ENCODE data around the gene BACE1.
"Not testable (repeated sequence)": the region's sequence is repeated elsewhere in the genome, so short reads cannot be mapped to it uniquely, and the experiment has no call there.

BACE1 gene

DNA sequence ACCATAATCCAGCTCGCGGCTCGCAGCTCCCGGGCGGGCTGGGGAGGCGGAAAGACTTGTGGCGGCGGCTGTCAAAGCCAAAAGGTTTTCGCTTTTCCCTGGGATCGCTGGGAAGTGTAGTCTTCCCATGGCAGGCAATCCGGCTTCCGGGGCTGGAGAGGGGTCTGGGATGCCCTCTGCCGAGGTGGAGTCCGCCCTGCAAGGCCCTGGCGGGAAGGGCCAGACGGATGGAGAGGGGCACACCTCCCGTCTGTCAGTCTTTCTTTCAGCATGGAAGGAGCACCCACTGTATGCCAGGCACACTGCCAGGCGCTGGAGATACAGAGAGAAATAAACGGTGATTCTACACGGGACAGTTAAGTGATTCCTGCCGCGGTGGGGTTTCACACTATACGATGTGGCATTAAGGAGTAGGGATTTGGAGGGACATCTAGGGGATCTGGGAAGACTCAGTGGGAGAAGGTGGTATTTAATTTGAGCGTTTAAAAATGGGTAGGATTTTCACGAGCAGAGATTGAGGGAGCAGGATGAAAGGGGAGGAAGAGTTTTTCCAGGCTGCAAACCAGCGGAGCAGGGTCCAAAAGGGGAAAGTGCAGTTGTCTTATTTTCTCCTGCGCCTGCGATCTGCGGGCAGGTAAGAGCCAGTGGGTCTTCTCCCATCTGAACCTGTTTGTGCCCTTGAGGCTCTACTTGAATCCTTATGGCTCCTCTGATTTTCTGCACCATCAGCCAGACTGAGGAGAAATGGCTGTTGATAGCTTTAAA lies at the start of gene BACE1:
TSS of gene BACE1 (minus strand) at position 60 of the 765 bp plus-strand sequence. CDS start 461 bp downstream, outside the sequence.
- DNase-seq (ENCODE audit: low read depth in 2 of 2) = no peak

DNA sequence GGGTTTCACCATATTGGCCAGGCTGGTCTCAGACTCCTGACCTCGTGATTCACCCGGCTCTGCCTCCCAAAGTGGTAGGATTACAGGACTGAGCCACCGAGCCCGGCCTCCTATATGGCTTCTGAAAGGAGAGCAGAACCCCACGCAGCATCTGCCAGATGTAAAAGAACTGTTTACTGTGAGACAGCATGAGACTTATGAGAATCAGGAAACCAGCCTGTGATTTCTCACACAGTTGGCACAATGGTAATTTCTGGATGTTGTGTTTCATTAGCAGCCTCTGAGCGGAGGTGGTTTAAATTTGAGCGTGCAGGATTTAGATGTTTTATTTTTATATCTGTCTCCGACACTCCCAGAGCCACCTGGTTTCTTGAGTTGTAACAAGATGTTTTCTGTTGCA lies 45.4 kb upstream of the BACE1 start:
- no peak for DNase-seq (ENCODE audit: low read depth in 2 of 2)

DNA sequence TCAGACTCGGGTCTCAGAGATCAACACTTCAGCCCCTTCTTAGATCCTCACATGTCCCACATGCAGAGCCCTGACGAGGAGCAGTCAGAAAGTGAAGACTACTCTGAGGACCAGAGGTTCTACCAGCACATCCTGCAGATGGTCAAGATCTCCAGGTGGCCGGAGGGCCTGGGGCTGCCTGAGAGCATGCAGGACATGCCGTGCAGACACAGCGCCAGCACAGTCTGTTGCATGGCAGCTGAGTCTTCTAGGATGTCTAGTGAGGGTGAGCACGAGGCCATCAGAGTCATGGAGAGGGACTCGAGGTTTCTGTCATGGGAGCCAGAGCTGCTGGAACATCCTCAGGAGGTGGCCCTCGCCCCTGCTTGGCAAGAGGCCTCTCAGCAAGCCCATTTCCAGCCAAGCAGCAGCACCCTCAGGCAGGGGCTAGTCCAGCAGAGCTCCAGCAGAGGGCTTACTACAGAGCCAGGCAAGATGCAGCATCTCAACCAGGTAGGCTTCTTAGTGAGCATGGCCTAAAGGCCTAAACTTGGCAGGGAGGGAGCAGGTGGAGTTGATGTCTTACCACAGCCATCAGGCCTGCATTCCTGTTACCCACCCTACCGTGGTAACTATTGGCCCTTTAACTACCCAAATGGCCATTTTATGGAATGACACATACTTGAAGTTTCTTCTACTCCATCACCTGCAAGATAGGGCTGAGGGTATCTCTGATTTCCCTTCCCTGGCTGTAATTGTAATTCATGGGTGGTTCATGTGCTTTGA lies 40.3 kb upstream of the BACE1 start:
- no peak for DNase-seq (ENCODE audit: low read depth in 2 of 2)

DNA sequence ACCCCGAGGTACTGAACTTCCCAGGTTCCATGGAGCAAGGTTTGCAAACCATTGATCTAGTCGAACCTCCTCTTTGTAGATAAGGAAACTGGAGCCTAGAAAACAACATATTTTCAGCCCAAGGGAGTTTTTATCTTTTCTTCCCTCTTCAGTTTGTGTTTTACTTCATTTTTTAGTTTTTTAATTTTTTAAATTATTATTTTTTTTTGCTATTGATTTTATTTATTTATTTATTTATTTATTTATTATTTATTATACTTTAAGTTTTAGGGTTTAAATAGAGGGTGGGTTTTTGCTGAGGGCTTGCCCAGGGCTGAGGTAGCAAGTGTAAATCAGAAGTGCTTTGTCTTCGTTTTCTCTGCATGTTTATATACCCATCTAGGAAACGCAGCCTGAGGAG lies 38.5 kb upstream of the BACE1 start:
- DNase-seq (ENCODE audit: low read depth in 2 of 2) = no peak

DNA sequence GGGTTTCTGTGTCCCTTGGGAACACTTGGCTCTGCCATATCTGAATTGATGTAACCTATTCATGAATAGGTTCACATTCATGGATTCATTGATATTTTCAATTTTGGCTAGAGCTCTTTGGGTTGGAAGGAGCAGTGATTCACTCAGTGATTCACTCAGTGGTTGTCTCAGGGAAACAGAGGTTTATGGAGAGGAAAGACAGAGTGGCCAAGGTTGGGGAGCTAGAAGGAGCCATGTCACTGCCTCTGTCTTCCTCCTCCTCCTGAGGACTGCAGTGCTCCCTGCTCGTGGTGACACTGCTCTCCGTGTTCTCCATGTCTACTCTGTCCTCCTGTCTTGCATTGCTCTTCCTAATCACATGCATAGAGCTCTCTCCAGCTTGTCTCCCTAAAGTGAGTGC lies 29.0 kb upstream of the BACE1 start:
- DNase-seq (ENCODE audit: low read depth in 2 of 2) = no peak

DNA sequence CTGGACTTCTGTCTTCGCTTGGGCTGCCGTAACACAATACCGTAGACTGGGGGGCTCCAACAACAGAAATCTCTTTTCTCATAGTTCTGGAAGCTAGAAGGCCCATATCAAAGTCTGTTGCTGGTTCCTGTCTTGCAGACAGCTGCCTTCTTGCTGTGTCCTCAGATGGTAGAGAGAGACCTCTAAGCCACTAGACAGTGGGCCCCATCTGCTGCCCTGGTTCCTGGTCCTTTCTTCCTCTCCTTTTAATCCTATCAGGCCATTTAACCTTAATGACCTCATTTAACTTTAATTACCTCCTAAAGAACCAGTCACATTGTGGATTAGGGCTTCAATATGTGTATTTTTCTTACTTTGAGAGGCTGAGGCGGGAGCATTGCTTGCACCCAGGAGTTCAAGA lies 21.0 kb upstream of the BACE1 start:
- DNase-seq (ENCODE audit: low read depth in 2 of 2) = no peak

DNA sequence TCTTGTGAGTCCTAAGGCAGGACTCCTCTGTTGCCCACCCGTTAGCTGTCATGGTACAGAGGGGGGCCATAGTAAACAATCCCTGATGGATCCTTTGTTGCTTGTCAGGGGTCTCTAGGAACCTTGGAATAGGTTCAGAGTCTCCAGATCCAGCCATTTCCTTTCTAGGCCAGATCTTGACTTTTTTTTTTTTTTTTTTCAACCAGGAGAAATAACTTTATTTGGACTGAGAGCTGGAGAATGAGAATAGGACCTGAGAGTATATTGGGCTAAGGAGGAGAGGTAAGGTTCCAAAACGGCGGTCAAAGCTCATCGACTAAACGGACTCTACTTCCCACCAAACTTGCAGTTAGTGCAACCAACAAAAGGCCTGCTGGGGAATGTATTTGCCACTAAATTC lies 19.3 kb upstream of the BACE1 start:
- no peak for DNase-seq (ENCODE audit: low read depth in 2 of 2)

DNA sequence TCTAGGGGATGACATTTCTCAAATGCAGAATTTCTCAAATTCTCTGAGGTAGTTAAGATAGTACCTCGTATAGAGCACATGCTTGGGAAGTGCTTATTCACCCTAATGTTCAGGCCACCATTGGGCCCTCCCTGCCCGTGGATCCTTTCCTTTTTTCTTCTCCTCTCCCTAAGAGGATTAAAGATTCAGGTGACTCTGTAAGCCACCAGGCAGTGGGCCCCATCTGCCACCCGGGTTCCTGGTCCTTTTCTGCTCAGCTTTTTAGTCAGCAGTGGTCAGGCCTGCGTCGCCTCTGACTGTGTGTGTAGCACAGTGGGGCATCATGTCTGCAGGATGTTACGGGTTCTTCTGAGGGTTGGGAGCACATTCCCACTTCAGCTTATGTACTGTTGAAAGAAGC lies 18.8 kb upstream of the BACE1 start:
- no peak for DNase-seq (ENCODE audit: low read depth in 2 of 2)

DNA sequence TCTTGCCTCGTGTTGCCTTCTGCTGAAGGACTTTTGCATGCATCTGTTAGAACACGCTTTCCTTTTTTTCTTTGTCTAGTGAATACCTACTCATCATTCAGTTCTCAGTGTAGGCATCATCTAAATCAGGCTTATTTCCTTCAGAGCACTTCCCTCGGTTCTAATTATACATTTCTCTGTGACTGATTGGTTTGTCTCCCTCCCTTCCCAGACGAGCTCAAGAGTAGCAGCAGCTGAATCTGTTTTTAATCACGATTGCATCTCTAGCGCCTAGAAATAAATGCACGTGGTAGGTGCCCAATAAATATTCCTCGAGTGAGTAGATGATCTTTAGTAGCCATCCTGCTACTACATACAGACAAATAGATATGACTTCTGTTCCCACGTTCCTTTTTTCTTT lies 17.9 kb upstream of the BACE1 start:
- DNase-seq (ENCODE audit: low read depth in 2 of 2) = no peak

DNA sequence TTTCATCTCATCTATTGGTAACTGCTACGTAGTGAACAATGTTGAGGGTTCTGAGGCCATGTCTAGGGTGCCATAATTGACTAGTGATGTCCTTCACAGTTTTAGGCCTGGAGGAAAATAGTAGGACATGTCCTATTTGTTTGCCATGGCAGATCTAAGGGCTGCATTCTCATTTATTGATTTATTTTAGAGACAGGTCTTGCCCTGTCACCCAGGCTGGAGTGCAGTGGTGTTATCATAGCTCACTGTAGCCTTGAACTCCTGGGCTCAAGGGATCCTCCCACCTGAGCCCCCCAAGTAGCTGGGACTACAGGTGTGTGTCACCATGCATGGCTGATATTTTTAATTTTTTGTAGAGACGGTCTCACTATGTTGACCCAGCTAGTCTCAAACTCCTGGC lies 16.8 kb upstream of the BACE1 start:
- no peak for DNase-seq (ENCODE audit: low read depth in 2 of 2)

DNA sequence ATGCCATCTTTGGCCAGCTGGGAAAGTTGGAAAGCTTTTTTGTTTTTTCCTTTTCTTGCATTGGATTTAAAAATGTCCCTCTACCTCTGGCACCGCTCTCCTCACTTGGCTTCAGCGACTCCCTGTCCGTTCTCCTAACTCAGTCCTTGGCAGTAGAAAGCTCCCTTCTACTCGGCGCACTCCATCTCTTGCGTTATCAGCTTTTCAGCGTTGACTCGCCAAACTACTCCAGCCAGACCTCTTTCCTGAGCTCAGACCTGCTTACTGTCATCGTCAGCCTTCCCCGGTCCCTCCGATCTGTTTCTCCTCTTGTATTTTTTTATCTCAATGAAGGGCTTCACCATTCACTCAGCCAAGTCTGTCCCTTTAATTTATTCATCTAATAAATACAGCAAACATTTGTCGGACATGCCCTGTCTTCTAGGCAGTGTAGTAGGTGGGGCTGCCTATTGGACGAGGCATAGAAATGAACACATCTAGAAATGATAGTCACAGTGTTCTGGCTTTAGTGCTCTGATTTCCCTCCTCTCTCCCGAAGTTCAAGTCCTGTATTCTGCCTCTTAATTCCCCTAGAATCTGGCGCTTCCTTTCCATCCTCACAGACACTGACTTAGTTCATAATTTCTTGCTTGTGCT lies 12.4 kb upstream of the BACE1 start:
- no peak for DNase-seq (ENCODE audit: low read depth in 2 of 2)

DNA sequence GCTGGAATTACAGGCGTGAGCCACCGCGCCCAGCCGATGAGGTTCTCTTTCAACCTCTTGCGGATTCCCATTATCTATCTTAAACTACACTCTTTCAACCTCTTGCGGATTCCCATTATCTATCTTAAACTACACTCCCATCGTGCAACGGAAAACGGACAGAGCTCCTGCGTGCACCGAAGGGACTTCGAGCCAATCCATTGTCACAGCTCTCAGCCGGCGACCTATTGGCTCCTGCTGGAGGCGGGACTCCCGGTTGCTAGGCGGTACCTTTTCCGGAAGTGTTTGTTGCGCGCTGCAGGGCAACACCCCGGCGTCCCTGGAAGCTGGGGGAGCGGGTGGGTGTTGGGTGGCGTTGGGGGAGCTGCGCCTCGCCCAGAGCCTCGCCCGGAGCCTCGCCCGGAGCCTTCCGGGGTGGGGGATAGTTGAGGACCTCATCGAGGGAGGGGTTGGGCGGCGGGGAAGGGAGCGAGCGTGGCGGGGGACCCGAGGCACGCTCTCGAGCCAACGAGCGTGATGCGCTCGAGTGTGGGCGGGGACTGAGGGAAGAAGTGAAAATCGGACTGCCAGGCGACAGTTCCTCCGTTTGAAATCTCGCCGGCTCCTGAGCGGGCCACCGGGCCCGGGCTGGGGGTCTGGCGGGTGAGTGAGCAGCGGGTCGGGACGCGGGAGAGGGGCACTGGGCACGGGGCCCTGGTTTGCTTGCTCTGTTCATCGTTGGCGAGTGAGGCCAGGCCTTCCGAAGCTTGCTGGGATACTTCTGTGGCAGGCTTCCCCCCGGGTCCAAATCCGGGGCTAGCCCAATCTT lies 11.7 kb upstream of the BACE1 start, which contains the start of gene CEP164:
TSS of gene CEP164 (plus strand) at position 288 of the 808 bp plus-strand sequence. CDS start 10,733 bp downstream, outside the sequence.
- peak; percentile 86 to 87 for DNase-seq (ENCODE audit: low read depth in 2 of 2)

DNA sequence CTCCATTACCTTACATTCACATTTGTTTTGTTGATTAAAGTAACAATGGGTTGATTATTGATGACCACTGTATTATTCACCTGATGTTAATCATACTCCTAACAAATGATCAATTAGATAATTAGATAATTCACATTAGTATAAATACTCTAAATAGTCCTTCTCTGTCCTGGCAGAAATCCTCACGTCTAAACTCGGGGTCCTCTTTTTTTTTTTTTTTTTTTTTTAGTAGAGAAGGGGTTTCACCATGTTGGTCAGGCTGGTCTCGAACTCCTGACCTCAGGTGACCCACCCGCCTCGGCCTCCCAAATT lies 11.2 kb upstream of the BACE1 start:
- not testable (repeated sequence) for DNase-seq (ENCODE audit: low read depth in 2 of 2)

DNA sequence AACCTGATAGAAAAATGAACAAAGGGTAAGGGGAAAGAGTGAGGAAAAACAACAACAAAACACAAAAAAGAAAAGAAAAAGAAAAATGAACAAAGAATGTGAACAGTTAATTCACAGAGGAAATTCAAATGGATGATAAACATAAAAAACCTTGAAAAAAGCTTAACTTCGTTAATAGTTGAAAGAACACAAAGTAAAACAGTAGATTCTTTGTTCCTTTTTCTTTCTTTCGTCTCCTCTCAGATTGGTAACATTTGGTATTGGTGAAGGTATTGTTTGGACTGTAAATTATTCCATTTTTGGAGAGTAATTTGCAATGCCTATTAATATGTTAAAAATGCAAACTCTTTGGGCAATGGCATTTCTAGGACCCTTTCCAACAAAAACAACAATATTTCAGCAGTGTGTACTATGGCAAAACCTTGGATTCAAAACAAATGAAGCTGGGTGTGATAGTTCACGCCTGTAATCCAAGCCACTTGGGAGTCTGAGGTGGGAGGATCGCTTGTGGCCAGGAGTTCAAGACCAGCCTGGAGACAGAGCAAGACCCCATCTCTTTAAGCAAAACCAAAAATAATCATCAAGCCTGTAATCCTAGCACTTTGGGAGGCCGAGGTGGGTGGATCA lies 3.3 kb upstream of the BACE1 start:
- no peak for DNase-seq (ENCODE audit: low read depth in 2 of 2)

DNA sequence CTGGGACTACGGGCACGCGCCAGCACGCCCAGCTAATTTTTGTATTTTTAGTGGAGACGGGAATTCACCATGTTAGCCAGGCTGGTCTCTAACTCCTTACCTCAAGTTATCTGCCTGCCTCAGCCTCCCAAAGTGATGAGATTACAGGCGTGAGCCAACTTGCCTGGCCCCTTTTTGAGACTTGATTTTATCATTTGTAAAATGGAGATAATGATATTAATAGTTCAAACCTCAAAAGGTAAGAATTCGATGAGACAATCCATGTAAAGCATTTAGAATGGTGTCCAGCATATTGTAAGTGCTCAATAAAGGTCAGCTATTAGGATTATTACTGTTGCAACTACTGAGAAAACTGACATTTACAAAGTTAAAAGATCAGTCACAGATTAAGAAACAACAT lies 2.7 kb upstream of the BACE1 start:
- no peak for DNase-seq (ENCODE audit: low read depth in 2 of 2)

DNA sequence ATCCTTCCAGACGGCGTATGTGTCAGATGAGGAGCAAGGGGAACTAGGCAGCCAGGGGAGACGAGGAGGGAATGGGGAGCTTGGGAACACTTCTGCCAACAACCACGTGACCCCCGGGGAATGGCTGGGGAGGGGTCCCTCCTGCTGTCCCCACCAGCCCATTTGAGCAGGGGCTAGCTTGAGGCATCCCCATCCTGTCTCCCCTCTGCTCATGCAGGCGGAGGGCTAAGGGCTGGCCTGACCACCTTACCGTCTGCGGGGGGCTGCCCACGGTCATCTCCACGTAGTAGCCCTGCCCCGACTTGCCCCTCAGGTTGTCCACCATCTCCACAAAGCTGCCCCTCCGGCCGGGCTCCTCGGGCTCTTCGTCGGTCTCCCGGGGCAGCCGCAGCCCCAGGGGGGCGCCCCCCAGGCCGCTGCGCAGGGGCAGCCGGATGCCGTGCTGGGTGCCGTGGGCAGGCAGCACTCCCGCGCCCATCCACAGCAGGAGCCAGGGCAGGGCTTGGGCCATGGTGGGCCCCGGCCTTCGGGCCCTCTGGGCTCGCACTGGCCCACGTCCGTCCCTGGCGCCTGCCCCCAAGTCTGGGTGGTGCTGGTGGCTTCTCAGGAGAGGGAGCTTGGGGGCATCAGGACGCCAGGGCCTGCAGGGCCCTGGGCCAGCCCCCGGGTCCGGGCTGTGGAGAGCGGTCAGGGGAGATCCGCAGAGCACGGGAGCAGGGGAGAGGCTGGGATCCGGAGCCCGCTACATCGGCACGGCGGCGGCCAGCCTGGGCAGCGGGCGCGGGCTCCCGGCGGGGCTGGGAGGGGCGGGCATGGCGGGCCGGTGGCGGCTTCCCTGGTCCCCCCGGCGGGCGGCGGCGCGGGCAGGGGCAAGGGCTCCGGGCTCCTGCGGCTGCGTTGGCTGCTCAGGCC lies 515 bp downstream of the BACE1 start:
- DNase-seq (ENCODE audit: low read depth in 2 of 2) = peak in 1 of 2 donors; percentile 20

DNA sequence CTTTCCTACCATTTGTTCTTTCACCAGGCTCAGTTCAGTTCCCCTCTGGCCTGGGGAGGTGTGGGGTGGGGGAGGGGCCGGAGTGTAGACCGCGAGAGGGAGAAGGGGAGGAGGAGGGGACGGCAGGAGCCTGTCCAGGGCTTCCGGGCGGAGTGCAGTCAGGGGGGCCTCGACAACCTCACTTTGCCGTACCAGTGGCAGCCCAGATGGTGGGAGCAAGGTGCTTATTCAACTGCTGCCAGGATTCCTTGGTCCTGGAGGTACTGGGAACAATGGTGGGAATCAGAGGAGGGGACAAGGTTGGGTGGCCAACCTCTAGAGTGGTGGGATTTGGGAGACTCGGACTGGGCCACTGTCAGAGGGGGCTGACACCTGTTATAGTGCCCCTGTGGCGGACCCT lies 1.2 kb downstream of the BACE1 start:
- no peak for DNase-seq (ENCODE audit: low read depth in 2 of 2)

DNA sequence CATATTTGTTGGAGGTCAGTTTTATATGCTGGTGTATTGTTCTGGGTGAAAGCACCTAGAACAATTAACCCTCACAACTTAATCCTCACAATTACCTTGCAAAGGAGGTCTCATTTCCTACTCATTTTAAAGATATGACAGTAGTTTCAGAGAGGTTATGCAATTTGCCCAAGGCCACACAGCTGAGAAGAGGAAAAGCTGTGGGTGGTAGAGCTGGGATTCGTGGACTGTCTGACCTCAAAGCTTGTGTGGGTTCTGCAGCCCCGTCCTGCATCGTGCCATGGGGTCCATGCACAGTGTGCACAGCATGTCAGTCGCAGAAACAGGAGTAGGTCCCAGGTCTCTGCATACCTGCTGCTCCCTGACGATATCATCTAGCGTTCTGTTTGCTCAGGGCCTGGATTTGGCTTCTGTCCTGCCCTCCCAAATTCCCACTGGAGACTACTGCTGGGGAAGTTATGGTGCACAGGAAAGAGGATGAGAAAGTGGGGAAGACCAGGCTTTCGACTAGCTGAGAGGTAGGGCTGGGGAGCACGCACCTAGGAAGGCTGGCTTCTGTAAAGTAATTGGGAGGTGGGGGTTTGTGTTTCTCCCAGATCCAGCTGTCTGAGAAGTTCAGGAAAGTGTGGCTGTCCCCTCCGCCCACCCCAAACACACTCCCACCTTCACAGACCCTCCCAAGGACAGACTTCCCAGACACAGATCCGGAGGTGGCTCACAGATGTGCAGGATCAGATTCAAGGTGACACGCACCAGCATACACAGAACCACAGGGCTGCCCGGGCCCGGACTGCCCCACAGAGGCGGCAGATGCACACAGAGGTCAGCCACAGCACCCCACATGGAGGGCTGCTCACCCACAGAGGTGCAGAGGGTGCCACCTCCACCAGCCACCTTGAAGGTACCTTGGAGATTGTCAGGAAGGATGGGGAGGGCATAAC lies 2.0 kb downstream of the BACE1 start:
- no peak for DNase-seq (ENCODE audit: low read depth in 2 of 2)

DNA sequence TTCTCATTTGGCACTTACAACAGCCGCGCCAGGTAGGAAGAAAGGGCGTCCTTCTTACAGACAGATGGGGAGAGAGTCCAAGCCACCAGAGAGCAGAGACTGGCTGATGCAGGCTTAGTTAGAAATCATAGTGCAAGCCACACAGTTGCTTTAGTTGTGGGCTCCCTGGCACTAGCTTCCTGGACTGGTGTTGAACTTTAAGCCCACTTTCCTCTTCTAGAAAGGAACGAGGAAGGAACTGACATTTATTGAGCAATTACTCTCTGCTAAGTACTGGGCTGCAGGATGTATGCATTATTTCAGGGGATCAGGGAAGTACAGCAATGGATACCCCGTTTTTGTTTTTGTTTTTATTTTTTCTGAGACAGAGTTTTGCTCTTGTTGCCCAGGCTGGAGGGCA lies 3.0 kb downstream of the BACE1 start:
- no peak for DNase-seq (ENCODE audit: low read depth in 2 of 2)
